22Rv1 (cell line): ENCODE data around the gene RPL3.

Experiments used
- CTCF ChIP-seq: fragments of 450-650 bp; IDR thresholded peaks from 2 replicates; pipeline ENCODE4 v1.5.1; 2017; ENCODE audit warnings: mild to moderate bottlenecking
- ZFX ChIP-seq: fragments of 450-650 bp; IDR thresholded peaks from 2 replicates; pipeline ENCODE4 v1.6.1; 2017; ENCODE audit warnings: antibody characterized with exemption, borderline replicate concordance

GRCh38 chr22:39293766-39294368 lies 25.6 kb downstream of the RPL3 start:
- TF ChIP-seq CTCF (no peak), ZFX (no peak)
